GM23248 (cell line): ENCODE data around the gene PIGA. TPM values are rescaled to one million over a fixed set of nuclear protein-coding genes. Genes with fewer than 3 reads are reported as not detected.
A peak's percentile ranks its signal among the peaks of the same experiment; 100 is the strongest.

ENCODE experiments used
- DNase-seq: peaks from one replicate; pipeline ENCODE4 v3.0.0-alpha.2; 2015
- H2AFZ ChIP-seq: fragments of 200-600 bp; sonication (generic); 2 replicates; pipeline ENCODE4 v1.6.1; 2016; ENCODE audit warnings: antibody characterized with exemption
- H3F3A ChIP-seq: fragments of 200-600 bp; sonication (generic); 2 replicates; pipeline ENCODE4 v1.6.1; 2016; ENCODE audit warnings: mild to moderate bottlenecking, antibody characterized with exemption, mixed run types; ENCODE audit not compliant: insufficient read depth
- H3K27ac ChIP-seq: fragments of 200-600 bp; sonication (generic); 2 replicates; pipeline ENCODE4 v1.5.1; 2016; ENCODE audit warnings: mild to moderate bottlenecking
- H3K27me3 ChIP-seq: fragments of 200-600 bp; sonication (generic); replicated peaks from 2 replicates; pipeline ENCODE4 v1.6.1; 2016; ENCODE audit warnings: mild to moderate bottlenecking; ENCODE audit not compliant: insufficient read depth
- H3K36me3 ChIP-seq: fragments of 200-600 bp; sonication (generic); 2 replicates; pipeline ENCODE4 v1.6.1; 2016; ENCODE audit warnings: low read depth, mild to moderate bottlenecking
- H3K4me1 ChIP-seq: fragments of 200-600 bp; sonication (generic); 2 replicates; pipeline ENCODE4 v1.6.1; 2016; ENCODE audit warnings: mild to moderate bottlenecking; ENCODE audit not compliant: insufficient read depth
- H3K4me2 ChIP-seq: fragments of 200-600 bp; sonication (generic); one replicate; pipeline ENCODE4 v1.6.1; 2016; ENCODE audit warnings: mild to moderate bottlenecking; ENCODE audit not compliant: unreplicated experiment
- H3K4me3 ChIP-seq: fragments of 200-600 bp; sonication (generic); 2 replicates; pipeline ENCODE4 v1.5.1; 2016; ENCODE audit warnings: mild to moderate bottlenecking
- H3K79me2 ChIP-seq: fragments of 200-600 bp; sonication (generic); 2 replicates; pipeline ENCODE4 v1.6.1; 2016; ENCODE audit warnings: mild to moderate bottlenecking; ENCODE audit not compliant: insufficient read depth
- H3K9ac ChIP-seq: fragments of 200-600 bp; sonication (generic); 2 replicates; pipeline ENCODE4 v1.6.1; 2016; ENCODE audit warnings: mild to moderate bottlenecking
- H3K9me2 ChIP-seq: fragments of 200-600 bp; sonication (generic); 2 replicates; pipeline ENCODE4 v1.6.1; 2016; ENCODE audit warnings: mixed run types, mild to moderate bottlenecking, moderate library complexity; ENCODE audit not compliant: insufficient read depth
- H3K9me3 ChIP-seq: fragments of 200-600 bp; sonication (generic); one replicate; pipeline ENCODE4 v1.6.1; 2017; ENCODE audit warnings: low read depth
- H4K20me1 ChIP-seq: fragments of 200-600 bp; sonication (generic); 2 replicates; pipeline ENCODE4 v1.6.0; 2016; ENCODE audit not compliant: insufficient read depth
- EZH2 ChIP-seq: fragments of 200-600 bp; sonication (generic); IDR thresholded peaks from 2 replicates; pipeline ENCODE4 v1.6.1; 2018; ENCODE audit warnings: antibody characterized with exemption, mild to moderate bottlenecking; ENCODE audit not compliant: insufficient read depth, poor library complexity, severe bottlenecking
- EZH2phosphoT487 ChIP-seq: fragments of 200-600 bp; sonication (generic); IDR thresholded peaks from 2 replicates; pipeline ENCODE4 v1.6.1; 2018; ENCODE audit warnings: antibody characterized with exemption, moderate library complexity, mild to moderate bottlenecking, low read depth; ENCODE audit not compliant: insufficient read depth
- WGBS, 2 experiments: methylation state at CpG; one replicate each; pipeline ENCODE4 v1.1.6; 2015 to 2017; ENCODE audit warnings: low lambda C conversion rate in 2 of 2, low coverage in 1 of 2; ENCODE audit errors: missing lambda C conversion rate in 2 of 2; 5-methylcytosine and 5-hydroxymethylcytosine counted together
- in situ Hi-C: fragments of 300-500 bp; cut with MboI; formaldehyde crosslinking; loops from 2 replicates; pipeline ENCODE4 v1.15.0; 2020
- polyA plus RNA-seq: library from polyadenylated mRNA; unstranded; fragments of >200 nt; fragmentation: Nextera tagmentation; extraction: Ambion mirVana; gene quantifications from 2 replicates; pipeline ENCODE4 v1.2.1, GENCODE V29; 2016
- total RNA-seq: library from RNA; depleted of rRNA; stranded (reverse); fragments of >200 nt; shearing (Covaris generic); gene quantifications from 2 replicates; pipeline ENCODE4 v1.2.3, GENCODE V29; 2014

The PIGA gene
- total and polyA plus RNA-seq, 2 experiments from 2014 or later = 4.7 to 8.9 TPM

DNA sequence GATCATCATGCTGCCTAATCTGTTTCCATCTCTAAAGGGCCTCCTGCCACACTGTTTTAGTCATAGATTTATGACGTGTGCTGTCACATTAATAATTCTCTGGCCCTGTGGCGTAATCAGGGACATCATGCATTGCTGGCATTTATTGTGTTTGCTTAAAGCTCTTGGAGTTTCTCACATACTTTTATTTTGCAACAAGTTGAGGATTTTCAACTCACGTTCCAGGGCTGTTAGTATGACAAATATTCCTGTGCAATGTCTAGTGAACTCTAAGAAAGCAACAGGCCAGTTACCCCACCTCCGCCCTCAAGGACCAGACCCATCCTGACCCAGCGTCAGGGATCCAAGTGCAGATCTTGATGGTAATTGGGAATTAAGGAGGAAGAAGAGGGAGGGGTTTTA lies 7.8 kb upstream of the PIGA start:
- Histone ChIP-seq H3K4me2 (no peak overlapping the region), H3K27ac (0 out of 2 replicates have a peak overlapping the region, but pooled peaks have one; percentile 2), H3K9me3 (no peaks in the 10 kb centered on the region), H3K4me3 (no peak overlapping the region), H3K9me2 (no peaks in the 10 kb centered on the region), H3K4me1 (peaks cover 12% of the 10 kb centered on the region; the same call in 1 of the 2 replicates), H4K20me1 (no peaks in the 10 kb centered on the region), H3K27me3 (no peaks in the 10 kb centered on the region), H2AFZ (no peak overlapping the region), H3K36me3 (no peaks in the 10 kb centered on the region), H3F3A (no peaks in the 10 kb centered on the region), H3K9ac (no peak overlapping the region), H3K79me2 (no peaks in the 10 kb centered on the region)
- 46 to 49% methylated on average over 5 of the region's 5 CpGs for WGBS, 2 experiments
- in situ Hi-C loops = loop anchor here (10.0 kb wide), 2 partner anchors 122 to 332 kb away; no protein-coding TSS in a partner anchor
- DNase-seq = peak; percentile 73
- no peak for TF ChIP-seq EZH2

DNA sequence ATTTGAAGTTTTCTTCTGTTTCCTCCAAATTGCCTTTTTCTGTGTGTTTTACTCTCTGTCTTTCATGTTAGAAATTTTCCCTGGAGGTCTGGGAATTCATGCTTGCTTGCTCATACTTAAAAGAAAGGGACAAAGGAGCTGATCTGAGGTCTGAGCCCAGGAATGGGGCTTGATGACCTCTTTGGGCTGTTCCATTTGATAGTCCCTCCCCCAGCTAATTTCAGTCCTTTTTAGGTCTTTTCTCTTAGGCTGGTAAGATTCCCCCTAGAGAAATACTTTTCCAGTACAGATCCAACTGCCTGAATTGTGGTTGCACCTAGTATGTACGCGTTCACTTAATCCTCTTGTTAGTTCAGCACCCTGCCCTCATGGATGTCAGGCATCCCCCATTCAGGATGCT lies 5.5 kb upstream of the PIGA start:
- Histone ChIP-seq H3K36me3 (no peaks in the 10 kb centered on the region), H3F3A (no peaks in the 10 kb centered on the region), H3K4me3 (no peak overlapping the region), H3K9me2 (no peaks in the 10 kb centered on the region), H4K20me1 (no peaks in the 10 kb centered on the region), H3K27me3 (no peaks in the 10 kb centered on the region), H3K79me2 (no peaks in the 10 kb centered on the region), H3K4me2 (no peak overlapping the region), H2AFZ (no peak overlapping the region), H3K9ac (no peak overlapping the region), H3K4me1 (peaks cover 12% of the 10 kb centered on the region; the same call in 1 of the 2 replicates), H3K9me3 (no peaks in the 10 kb centered on the region), H3K27ac (no peak overlapping the region)
- no peak for DNase-seq
- 76 to 100% methylated on average over 2 of the region's 2 CpGs for WGBS, 2 experiments
- in situ Hi-C loops = loop anchor here (10.0 kb wide), 2 partner anchors 124 to 334 kb away; no protein-coding TSS in a partner anchor
- TF ChIP-seq EZH2 = no peak
- no peak for TF ChIP-seq EZH2phosphoT487

DNA sequence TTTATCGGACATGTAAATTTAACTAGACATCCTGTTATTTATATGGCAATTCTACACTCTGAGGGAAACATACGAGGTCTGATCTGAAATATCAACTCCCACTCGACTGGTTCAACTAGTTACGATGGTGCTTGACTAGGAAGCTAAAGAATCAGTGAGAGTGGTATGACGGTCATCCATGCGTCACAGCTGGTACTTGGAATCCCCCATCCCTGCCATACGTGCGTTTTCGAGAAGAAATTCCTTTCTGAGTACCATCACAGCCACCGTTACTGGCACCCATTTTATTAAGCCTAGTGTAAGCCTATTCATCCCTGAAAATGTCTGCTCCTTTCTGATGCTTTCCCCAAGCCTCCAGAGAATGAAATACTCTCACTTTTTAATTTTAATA lies 695 bp upstream of the PIGA start:
- H3K27ac ChIP-seq = peak overlapping the region; percentile 92
- TF ChIP-seq EZH2 (no peak), EZH2phosphoT487 (no peak)
- 0 to 2% methylated on average over 10 of the region's 10 CpGs for WGBS, 2 experiments
- H3K9me2 ChIP-seq = no peaks in the 10 kb centered on the region
- no peaks in the 10 kb centered on the region for H3K4me1 ChIP-seq
- no peaks in the 10 kb centered on the region for H3K36me3 ChIP-seq
- no peaks in the 10 kb centered on the region for H4K20me1 ChIP-seq
- peak overlapping the region; percentile 93 for H2AFZ ChIP-seq
- peak overlapping the region; percentile 84 for H3K4me2 ChIP-seq
- peak overlapping the region; percentile 90 for H3K4me3 ChIP-seq
- no peaks in the 10 kb centered on the region for H3K27me3 ChIP-seq
- peak; percentile 77 for DNase-seq
- peaks cover 23% of the 10 kb centered on the region for H3K79me2 ChIP-seq
- peak overlapping the region; percentile 94 for H3K9ac ChIP-seq
- in situ Hi-C loops = no loop called here
- H3F3A ChIP-seq = 0 out of 2 replicates have a peak, but pooled peaks cover 3% of the 10 kb centered on the region
- no peaks in the 10 kb centered on the region for H3K9me3 ChIP-seq

DNA sequence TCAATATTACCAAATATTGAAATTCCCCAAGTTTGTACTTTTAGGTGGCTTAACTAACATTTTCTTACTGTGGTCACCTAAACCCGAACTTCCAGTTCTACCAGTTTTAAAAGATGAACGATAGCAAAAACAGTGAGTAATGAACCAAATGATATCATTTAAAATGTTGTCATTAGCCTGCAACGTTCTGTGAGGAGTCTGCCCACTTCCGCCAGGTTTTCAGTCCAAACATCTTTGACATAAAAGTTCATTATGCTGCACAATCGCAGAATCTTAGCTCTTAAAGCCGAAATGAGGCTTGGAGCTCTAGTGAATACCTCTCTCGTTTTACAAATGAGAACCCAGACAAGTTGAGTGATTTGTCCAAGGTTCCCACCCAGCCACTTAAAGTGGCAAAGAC lies 762 bp downstream of the PIGA start:
- peak overlapping the region; percentile 90 for H3K9ac ChIP-seq
- no peaks in the 10 kb centered on the region for H3K27me3 ChIP-seq
- peak overlapping the region; percentile 83 for H2AFZ ChIP-seq
- in situ Hi-C loops = no loop called here
- no peaks in the 10 kb centered on the region for H4K20me1 ChIP-seq
- no peaks in the 10 kb centered on the region for H3K36me3 ChIP-seq
- peak overlapping the region; percentile 83 for H3K27ac ChIP-seq
- 1 to 2% methylated on average over 7 of the region's 7 CpGs for WGBS, 2 experiments
- H3K4me2 ChIP-seq = peak overlapping the region; percentile 84
- H3K79me2 ChIP-seq = peaks cover 23% of the 10 kb centered on the region
- no peaks in the 10 kb centered on the region for H3K9me3 ChIP-seq
- peak overlapping the region; percentile 84 for H3K4me3 ChIP-seq
- H3F3A ChIP-seq = 0 out of 2 replicates have a peak, but pooled peaks cover 3% of the 10 kb centered on the region
- TF ChIP-seq EZH2 = no peak
- no peaks in the 10 kb centered on the region for H3K4me1 ChIP-seq
- DNase-seq = peak; percentile 64
- no peaks in the 10 kb centered on the region for H3K9me2 ChIP-seq

DNA sequence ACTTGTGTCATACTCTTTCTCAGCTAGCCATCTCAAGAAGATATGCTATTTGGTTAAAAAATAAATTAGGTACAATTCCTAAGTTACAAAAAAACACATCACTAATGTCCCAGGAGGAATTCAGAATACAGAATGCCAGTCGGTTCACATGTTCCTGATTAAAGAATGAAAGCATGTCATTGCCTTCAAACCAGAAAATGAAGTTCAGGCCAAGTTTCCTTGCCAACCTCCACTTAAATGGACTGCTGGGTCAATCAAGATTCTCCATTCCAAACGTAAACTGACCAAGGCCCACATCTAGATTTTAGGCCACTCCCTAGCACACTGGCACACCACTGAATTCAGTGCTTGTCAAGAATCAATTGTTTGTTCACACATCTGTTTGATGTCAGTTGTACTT lies 6.5 kb downstream of the PIGA start:
- H3K4me3 ChIP-seq = no peak overlapping the region
- H3K9ac ChIP-seq = no peak overlapping the region
- 22 to 25% methylated on average over 2 of the region's 2 CpGs for WGBS, 2 experiments
- H3K27ac ChIP-seq = no peak overlapping the region
- peaks cover 16% of the 10 kb centered on the region for H3K79me2 ChIP-seq
- no peaks in the 10 kb centered on the region; the same call in 1 of the 2 replicates for H3K36me3 ChIP-seq
- no peaks in the 10 kb centered on the region for H3K9me2 ChIP-seq
- no peaks in the 10 kb centered on the region for H3F3A ChIP-seq
- no peaks in the 10 kb centered on the region for H4K20me1 ChIP-seq
- H3K4me1 ChIP-seq = no peaks in the 10 kb centered on the region
- H2AFZ ChIP-seq = no peak overlapping the region
- DNase-seq = no peak
- no peak for TF ChIP-seq EZH2
- TF ChIP-seq EZH2phosphoT487 = no peak
- H3K4me2 ChIP-seq = no peak overlapping the region
- H3K27me3 ChIP-seq = no peaks in the 10 kb centered on the region
- in situ Hi-C loops = no loop called here
- no peaks in the 10 kb centered on the region for H3K9me3 ChIP-seq
